ENCODE measurements around the gene RIT1.
"Not testable (repeated sequence)": the region's sequence is repeated elsewhere in the genome, so short reads cannot be mapped to it uniquely, and the experiment has no call there.

RIT1 gene

DNA sequence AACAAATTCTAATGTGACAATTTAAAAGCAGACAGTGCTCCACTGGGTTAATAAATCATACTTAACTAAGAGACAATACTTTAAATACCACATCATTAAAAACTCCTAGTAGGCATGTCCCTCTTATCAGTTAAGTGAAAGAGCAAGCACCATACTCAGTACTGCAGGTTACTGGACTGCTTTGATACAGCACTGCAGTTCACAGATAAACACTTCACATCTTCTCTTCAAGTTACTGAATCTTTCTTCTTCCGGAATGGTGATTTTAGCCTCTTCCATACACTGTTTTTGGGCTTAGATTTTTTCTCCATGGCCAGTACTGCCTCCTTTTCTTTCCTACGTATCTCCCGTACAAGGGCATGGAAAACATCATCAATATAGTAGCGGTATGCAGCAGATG lies 11.0 kb downstream of the RIT1 start:
- TF ChIP-seq, protein P1, sequence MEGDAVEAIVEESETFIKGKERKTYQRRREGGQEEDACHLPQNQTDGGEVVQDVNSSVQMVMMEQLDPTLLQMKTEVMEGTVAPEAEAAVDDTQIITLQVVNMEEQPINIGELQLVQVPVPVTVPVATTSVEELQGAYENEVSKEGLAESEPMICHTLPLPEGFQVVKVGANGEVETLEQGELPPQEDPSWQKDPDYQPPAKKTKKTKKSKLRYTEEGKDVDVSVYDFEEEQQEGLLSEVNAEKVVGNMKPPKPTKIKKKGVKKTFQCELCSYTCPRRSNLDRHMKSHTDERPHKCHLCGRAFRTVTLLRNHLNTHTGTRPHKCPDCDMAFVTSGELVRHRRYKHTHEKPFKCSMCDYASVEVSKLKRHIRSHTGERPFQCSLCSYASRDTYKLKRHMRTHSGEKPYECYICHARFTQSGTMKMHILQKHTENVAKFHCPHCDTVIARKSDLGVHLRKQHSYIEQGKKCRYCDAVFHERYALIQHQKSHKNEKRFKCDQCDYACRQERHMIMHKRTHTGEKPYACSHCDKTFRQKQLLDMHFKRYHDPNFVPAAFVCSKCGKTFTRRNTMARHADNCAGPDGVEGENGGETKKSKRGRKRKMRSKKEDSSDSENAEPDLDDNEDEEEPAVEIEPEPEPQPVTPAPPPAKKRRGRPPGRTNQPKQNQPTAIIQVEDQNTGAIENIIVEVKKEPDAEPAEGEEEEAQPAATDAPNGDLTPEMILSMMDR (IDR thresholded peaks at IDR 0.05; ENCODE audit: insufficient read depth, missing control alignments), result no peak
- FAIRE-seq, result no peak
- DNase-seq (ENCODE audit: insufficient read length, low spot score), result no peak

DNA sequence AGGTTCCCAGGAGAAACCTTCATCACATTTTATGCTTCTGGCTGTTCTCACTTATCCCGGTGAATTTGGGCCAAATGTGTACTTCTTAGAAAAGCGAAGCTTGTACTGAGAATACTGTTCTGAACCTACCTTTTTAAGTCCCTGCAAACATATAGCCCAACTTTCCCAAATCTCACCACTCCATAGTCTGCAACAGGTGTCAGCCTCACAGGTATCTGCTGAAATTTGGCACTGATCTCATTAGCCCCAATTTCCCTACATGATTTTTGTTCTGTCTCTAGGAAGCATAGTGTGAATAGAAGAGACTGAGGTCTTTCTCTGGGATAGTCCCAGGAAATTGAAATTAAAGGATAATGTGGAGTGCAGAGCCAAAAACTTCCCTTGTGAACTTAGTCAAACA lies 11.5 kb downstream of the RIT1 start:
- FAIRE-seq, result no peak
- TF ChIP-seq, protein P1 (IDR thresholded peaks at IDR 0.05; ENCODE audit: insufficient read depth, missing control alignments), result no peak
- DNase-seq (ENCODE audit: insufficient read length, low spot score), result no peak

DNA sequence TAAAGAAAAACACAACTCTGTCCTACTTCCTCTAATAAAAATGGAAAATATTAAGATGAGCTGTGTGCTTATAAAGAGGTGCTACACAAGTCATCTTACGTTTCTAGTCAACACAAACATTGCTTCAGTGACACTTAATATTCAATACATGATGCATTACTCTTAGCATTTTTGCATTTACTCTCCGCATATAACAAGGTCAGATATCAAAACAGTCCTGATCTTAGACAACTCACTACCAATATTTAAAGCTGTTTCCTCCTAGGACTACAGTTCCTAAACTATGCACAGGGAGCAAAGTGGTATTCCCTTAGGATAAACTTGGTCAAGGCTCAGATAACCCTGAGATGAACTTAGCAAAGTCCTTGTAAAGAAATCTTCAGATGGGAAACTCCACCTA lies 12.3 kb downstream of the RIT1 start:
- TF ChIP-seq, protein P1 (IDR thresholded peaks at IDR 0.05; ENCODE audit: insufficient read depth, missing control alignments), result no peak
- no peak for DNase-seq (ENCODE audit: insufficient read length, low spot score)
- FAIRE-seq, result no peak

DNA sequence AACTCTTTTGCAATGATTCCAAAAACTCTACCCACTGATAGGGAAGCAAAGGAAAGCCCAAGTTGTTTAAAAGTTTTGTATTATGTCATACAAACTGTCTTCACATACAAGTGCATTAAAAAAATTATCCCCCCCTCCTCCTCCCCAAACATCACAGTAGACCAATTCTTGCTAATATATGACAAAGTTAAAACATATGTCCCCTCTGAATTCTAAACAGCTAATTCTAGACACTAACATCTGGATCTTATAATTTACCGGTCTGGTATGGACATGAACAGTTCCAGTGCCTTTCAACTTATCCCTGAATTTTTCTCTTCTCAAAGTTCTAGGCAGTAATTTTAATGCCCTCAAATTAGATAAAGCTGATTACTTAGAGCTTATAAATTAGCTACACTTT lies 13.4 kb downstream of the RIT1 start:
- TF ChIP-seq, protein P1 (IDR thresholded peaks at IDR 0.05; ENCODE audit: insufficient read depth, missing control alignments), result no peak
- FAIRE-seq (no peak), DNase-seq (ENCODE audit: insufficient read length, low spot score) (no peak)

DNA sequence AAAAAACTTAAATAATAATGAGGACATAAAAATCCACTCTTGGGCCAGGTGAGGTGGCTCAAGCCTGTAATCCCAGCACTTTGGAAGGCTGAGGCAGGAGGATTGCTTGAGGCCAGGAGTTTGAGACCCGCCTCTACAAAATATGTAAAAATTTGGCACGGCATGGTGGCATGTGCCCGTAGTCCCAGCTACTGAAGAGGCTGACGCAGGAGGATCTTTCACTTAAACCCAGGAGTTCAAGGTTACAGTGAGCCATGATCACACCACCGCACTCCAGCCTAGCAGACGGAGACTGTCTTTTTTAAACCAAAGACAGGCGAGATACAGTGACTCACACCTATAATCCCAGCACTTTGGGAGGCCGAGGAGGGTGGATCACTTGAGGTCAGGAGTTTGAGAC lies 14.7 kb downstream of the RIT1 start:
- FAIRE-seq; DNase-seq (ENCODE audit: insufficient read length, low spot score): not testable (repeated sequence)

DNA sequence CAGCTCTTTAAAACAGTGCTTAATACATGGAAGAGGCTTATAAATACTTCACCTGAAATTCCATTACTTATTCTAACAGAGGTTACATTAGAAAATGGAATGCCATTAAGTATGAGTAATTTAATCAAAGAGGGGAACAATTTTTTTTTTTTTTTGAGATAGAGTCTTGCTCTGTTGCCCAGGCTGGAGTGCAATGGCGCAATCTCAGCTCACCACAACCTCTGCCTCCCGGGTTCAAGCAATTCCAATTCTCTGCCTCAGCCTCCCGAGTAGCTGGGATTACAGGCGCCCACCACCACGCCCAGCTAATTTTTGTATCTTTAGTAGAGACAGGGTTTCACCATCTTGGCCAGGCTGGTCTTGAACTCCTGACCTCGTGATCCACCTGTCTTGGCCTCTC lies 15.5 kb downstream of the RIT1 start:
- not testable (repeated sequence) for FAIRE-seq; DNase-seq (ENCODE audit: insufficient read length, low spot score)

DNA sequence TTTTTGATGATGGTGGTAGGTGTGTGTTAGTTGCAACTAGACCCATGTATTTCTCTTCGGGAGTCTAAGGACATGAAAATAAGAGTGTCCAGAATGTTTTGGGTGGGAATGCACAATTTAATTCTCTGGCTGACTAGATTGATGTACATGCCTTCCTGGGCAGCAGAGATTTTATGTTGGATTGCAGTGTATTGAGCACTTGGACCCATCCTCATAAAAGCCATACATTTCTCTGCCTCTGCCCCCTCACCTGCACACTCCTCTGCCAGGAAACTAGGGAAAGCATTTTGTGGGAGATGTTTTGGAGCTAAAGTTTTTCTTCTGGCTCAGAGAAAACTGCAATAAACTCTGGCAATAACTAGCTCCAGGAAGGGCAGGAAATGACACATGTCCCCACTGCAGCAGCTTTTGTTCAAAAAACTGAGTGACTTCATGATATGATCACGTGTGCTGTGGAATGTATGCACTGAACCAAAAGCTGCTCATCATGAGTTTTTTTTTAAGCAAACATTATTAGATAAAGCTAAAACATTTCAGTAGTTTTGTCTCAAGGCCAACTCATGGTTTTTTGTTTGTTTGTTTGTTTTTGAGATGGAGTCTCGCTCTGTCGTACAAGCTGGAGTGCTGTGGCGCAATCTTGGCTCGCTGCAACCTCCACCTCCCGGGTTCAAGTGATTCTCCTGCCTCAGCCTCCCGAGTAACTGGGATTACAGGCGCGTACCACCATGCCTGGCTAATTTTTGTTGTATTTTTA lies 17.6 kb downstream of the RIT1 start:
- no peak for FAIRE-seq
- no peak for DNase-seq (ENCODE audit: insufficient read length, low spot score)
- TF ChIP-seq, protein P1 (IDR thresholded peaks at IDR 0.05; ENCODE audit: insufficient read depth, missing control alignments), result no peak

DNA sequence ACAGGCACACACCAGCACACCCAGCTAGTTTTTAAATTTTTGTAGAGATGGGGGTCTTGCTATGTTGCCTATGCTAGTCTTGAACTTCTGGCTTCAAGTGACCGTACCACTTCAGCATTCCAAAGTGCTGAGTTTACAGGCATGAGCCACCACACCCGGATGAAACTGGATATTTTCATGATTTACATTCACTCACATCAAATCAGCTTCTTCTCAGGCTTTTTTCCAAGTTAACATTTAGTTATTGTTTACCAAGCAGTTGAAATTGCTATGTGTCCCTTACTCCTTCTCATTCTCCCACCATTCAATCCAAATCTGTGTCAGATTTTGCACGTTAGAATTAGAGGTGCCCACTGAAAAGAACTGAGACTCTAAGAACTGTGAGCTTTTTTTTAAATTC lies 18.4 kb downstream of the RIT1 start:
- no peak for DNase-seq (ENCODE audit: insufficient read length, low spot score)
- no peak for FAIRE-seq
- TF ChIP-seq, protein P1 (IDR thresholded peaks at IDR 0.05; ENCODE audit: insufficient read depth, missing control alignments), result no peak
